Measurements from ENCODE around the gene LRRC15.

DNA sequence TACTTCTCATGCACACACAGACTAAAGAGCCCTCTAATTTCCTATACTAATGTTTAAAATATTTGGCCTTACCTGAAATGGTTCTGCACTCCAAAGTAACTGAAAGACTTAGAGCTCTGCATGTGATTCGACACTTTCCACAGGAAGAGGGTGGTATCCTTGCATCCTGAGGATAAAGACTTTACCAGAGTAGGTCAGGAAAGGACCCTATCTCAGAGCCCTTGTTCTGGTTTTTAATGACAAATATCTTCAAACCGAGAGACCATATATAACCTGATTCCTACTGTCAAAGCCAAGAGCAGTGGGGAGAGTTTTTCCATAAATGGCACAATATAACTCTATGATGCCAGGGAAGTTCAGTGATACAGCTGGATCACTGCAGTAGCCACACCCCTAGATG lies 29.6 kb upstream of the LRRC15 start, which contains the start of gene GP5:
- TF ChIP-seq, protein P1, sequence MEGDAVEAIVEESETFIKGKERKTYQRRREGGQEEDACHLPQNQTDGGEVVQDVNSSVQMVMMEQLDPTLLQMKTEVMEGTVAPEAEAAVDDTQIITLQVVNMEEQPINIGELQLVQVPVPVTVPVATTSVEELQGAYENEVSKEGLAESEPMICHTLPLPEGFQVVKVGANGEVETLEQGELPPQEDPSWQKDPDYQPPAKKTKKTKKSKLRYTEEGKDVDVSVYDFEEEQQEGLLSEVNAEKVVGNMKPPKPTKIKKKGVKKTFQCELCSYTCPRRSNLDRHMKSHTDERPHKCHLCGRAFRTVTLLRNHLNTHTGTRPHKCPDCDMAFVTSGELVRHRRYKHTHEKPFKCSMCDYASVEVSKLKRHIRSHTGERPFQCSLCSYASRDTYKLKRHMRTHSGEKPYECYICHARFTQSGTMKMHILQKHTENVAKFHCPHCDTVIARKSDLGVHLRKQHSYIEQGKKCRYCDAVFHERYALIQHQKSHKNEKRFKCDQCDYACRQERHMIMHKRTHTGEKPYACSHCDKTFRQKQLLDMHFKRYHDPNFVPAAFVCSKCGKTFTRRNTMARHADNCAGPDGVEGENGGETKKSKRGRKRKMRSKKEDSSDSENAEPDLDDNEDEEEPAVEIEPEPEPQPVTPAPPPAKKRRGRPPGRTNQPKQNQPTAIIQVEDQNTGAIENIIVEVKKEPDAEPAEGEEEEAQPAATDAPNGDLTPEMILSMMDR (IDR thresholded peaks at IDR 0.05) = no peak
- no peak for TF ChIP-seq POLR2A (IDR thresholded peaks at IDR 0.05)

Measured in thyroid gland (tissue), 4 donors.